Myocyte (in vitro differentiated cells): ENCODE data around the gene SSR3. TPM values are rescaled to one million over a fixed set of nuclear protein-coding genes. Genes with fewer than 3 reads are reported as not detected.

Experiments
- DNase-seq: peaks from one replicate; pipeline ENCODE4 v3.0.0-alpha.2; 2012; ENCODE audit warnings: low read depth
- total RNA-seq: library from RNA; depleted of rRNA; stranded (reverse); fragments of >200 nt; gene quantifications from 2 replicates; pipeline ENCODE4 v1.2.3, GENCODE V29; 2014

The SSR3 gene
- total RNA-seq, 1 donor from 2014 or later = 358 TPM

- DNase-seq = no peak
Observed at GRCh38 chr3:156491192-156491591, 63.7 kb downstream of the SSR3 start.

Other genes starting within 250 kb of the SSR3 start
- gene TIPARP, start 119.5 kb upstream of the SSR3 start, total RNA-seq = 81.1 and 82.9 TPM in 2 replicates